ENCODE data around the gene ELAVL4. TPM values are rescaled to one million over a fixed set of nuclear protein-coding genes. Genes with fewer than 3 reads are reported as not detected.

ELAVL4 gene
- total RNA-seq, 1 experiment from 2014 or later, result not detected

- peaks cover 2% of the 10 kb centered on the region for H3K4me1 Mint-ChIP-seq (ENCODE audit: insufficient read depth, unreplicated experiment)
- ChIA-PET POLR2A (no interaction called here), CTCF (interaction anchor here (0.5 to 0.7 kb wide), 2 partner anchors 38 to 39 kb away, joined by 3 read pairs; no protein-coding TSS in a partner anchor)
- no peaks in the 10 kb centered on the region for H3K36me3 Mint-ChIP-seq (ENCODE audit: insufficient read depth, unreplicated experiment)
- BruUV-seq (replicated peaks), result no TSS peak
- peaks cover 72% of the 10 kb centered on the region for H3K27me3 Mint-ChIP-seq (ENCODE audit: insufficient read depth, unreplicated experiment)
- no peaks in the 10 kb centered on the region for H3K9me3 Mint-ChIP-seq (ENCODE audit: unreplicated experiment)
- TF ChIP-seq, protein P1, sequence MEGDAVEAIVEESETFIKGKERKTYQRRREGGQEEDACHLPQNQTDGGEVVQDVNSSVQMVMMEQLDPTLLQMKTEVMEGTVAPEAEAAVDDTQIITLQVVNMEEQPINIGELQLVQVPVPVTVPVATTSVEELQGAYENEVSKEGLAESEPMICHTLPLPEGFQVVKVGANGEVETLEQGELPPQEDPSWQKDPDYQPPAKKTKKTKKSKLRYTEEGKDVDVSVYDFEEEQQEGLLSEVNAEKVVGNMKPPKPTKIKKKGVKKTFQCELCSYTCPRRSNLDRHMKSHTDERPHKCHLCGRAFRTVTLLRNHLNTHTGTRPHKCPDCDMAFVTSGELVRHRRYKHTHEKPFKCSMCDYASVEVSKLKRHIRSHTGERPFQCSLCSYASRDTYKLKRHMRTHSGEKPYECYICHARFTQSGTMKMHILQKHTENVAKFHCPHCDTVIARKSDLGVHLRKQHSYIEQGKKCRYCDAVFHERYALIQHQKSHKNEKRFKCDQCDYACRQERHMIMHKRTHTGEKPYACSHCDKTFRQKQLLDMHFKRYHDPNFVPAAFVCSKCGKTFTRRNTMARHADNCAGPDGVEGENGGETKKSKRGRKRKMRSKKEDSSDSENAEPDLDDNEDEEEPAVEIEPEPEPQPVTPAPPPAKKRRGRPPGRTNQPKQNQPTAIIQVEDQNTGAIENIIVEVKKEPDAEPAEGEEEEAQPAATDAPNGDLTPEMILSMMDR (IDR thresholded peaks at IDR 0.05; ENCODE audit: unreplicated experiment), result no peak
- H3K4me3 Mint-ChIP-seq (ENCODE audit: unreplicated experiment), result no peak overlapping the region
- H3K27ac Mint-ChIP-seq (ENCODE audit: low read depth, unreplicated experiment), result no peak overlapping the region
- DNase-seq (ENCODE audit: unreplicated experiment), result no peak
- intact Hi-C loops (cut with micrococcal nuclease), result no loop called here
Observed at GRCh38 chr1:50175719-50176639, 67.3 kb downstream of the ELAVL4 start.

DNA sequence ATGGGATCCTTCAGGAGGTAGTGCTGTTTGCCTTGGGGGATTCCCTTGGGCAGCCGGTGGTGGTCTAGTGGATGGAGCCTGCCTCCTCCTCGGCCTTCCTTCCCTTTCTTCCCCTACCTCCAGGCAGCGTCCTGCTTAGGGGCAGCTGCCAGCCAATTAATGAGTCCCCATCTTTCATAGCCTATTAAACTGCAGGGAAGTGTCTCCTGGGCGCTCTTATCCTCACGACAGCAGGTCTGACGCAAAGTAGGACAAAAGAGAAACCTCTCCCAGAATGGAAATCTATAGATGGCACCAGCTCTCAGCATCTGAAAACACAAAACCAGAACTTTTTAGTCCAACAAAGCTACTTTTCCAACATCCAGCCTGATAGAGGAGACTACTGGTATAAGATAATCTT, 69.3 kb downstream of the ELAVL4 start:
- CTCF ChIA-PET, result interaction anchor here (0.6 kb wide), 1 partner anchor 704 kb away, joined by 3 read pairs; no protein-coding TSS in a partner anchor
- POLR2A ChIA-PET, result no interaction called here
- H3K27me3 Mint-ChIP-seq (ENCODE audit: insufficient read depth, unreplicated experiment), result peaks cover 62% of the 10 kb centered on the region
- H3K36me3 Mint-ChIP-seq (ENCODE audit: insufficient read depth, unreplicated experiment), result no peaks in the 10 kb centered on the region
- TF ChIP-seq, protein P1 (IDR thresholded peaks at IDR 0.05; ENCODE audit: unreplicated experiment), result no peak
- no peak for DNase-seq (ENCODE audit: unreplicated experiment)
- H3K9me3 Mint-ChIP-seq (ENCODE audit: unreplicated experiment), result no peaks in the 10 kb centered on the region
- intact Hi-C loops (cut with micrococcal nuclease), result no loop called here
- no peak overlapping the region for H3K4me3 Mint-ChIP-seq (ENCODE audit: unreplicated experiment)
- no peak overlapping the region for H3K27ac Mint-ChIP-seq (ENCODE audit: low read depth, unreplicated experiment)
- BruUV-seq (replicated peaks), result no TSS peak
- peaks cover 7% of the 10 kb centered on the region for H3K4me1 Mint-ChIP-seq (ENCODE audit: insufficient read depth, unreplicated experiment)

GRCh38 chr1:50179639-50180038, 70.9 kb downstream of the ELAVL4 start:
- Mint-ChIP-seq H3K4me3 (ENCODE audit: unreplicated experiment) (no peak overlapping the region), H3K27me3 (ENCODE audit: insufficient read depth, unreplicated experiment) (peaks cover 73% of the 10 kb centered on the region), H3K4me1 (ENCODE audit: insufficient read depth, unreplicated experiment) (peaks cover 7% of the 10 kb centered on the region), H3K36me3 (ENCODE audit: insufficient read depth, unreplicated experiment) (no peaks in the 10 kb centered on the region), H3K27ac (ENCODE audit: low read depth, unreplicated experiment) (no peak overlapping the region), H3K9me3 (ENCODE audit: unreplicated experiment) (no peaks in the 10 kb centered on the region)
- TF ChIP-seq, protein P1 (IDR thresholded peaks at IDR 0.05; ENCODE audit: unreplicated experiment), result no peak
- CTCF ChIA-PET, result interaction anchor here (0.7 kb wide), 1 partner anchor 66 kb away, joined by 3 read pairs; no protein-coding TSS in a partner anchor
- POLR2A ChIA-PET, result interaction anchor here (0.7 kb wide), 1 partner anchor 208 kb away, joined by 3 read pairs; no protein-coding TSS in a partner anchor
- intact Hi-C loops (cut with micrococcal nuclease), result no loop called here
- no peak for DNase-seq (ENCODE audit: unreplicated experiment)
- no TSS peak for BruUV-seq (replicated peaks)

- no peaks in the 10 kb centered on the region for H3K36me3 Mint-ChIP-seq (ENCODE audit: insufficient read depth, unreplicated experiment)
- BruUV-seq (replicated peaks), result no TSS peak
- no peak overlapping the region for H3K4me3 Mint-ChIP-seq (ENCODE audit: unreplicated experiment)
- ChIA-PET POLR2A (no interaction called here), CTCF (no interaction called here)
- TF ChIP-seq, protein P1 (IDR thresholded peaks at IDR 0.05; ENCODE audit: unreplicated experiment), result no peak
- H3K4me1 Mint-ChIP-seq (ENCODE audit: insufficient read depth, unreplicated experiment), result peaks cover 7% of the 10 kb centered on the region
- H3K9me3 Mint-ChIP-seq (ENCODE audit: unreplicated experiment), result no peaks in the 10 kb centered on the region
- intact Hi-C loops (cut with micrococcal nuclease), result no loop called here
- peaks cover 72% of the 10 kb centered on the region for H3K27me3 Mint-ChIP-seq (ENCODE audit: insufficient read depth, unreplicated experiment)
- DNase-seq (ENCODE audit: unreplicated experiment), result no peak
- no peak overlapping the region for H3K27ac Mint-ChIP-seq (ENCODE audit: low read depth, unreplicated experiment)
Observed at GRCh38 chr1:50180367-50180766, 71.6 kb downstream of the ELAVL4 start.
